GM19397 (cell line): ENCODE data around the gene CLDN34.

Experiments used
- ATAC-seq: cut with Tn5 transposase; IDR thresholded peaks from one replicate; pipeline ENCODE4 v1.9.1; 2021; ENCODE audit warnings: mild to moderate bottlenecking, moderate library complexity; ENCODE audit not compliant: unreplicated experiment

CLDN34 gene

GRCh38 chrX:9966775-9967408 is at the start of gene CLDN34:
TSS of gene CLDN34 (plus strand) at chrX:9967358. CDS start at chrX:9967358, 0 bp downstream.
- no peak for ATAC-seq

- ATAC-seq, result no peak
Observed at GRCh38 chrX:9917861-9918260, 49.3 kb upstream of the CLDN34 start.

- ATAC-seq, result no peak
Observed at GRCh38 chrX:9919632-9920172, 47.5 kb upstream of the CLDN34 start.

GRCh38 chrX:9921407-9921806 is 45.8 kb upstream of the CLDN34 start:
- no peak for ATAC-seq

GRCh38 chrX:9923357-9923756 is 43.8 kb upstream of the CLDN34 start:
- ATAC-seq, result no peak

- no peak for ATAC-seq
Observed at GRCh38 chrX:9926002-9926401, 41.2 kb upstream of the CLDN34 start.

GRCh38 chrX:9927698-9928482 is 39.3 kb upstream of the CLDN34 start:
- no peak for ATAC-seq

GRCh38 chrX:9935436-9935835 is 31.7 kb upstream of the CLDN34 start:
- ATAC-seq, result no peak

- no peak for ATAC-seq
Observed at GRCh38 chrX:9937761-9938160, 29.4 kb upstream of the CLDN34 start.

- no peak for ATAC-seq
Observed at GRCh38 chrX:9938516-9938915, 28.6 kb upstream of the CLDN34 start.

- no peak for ATAC-seq
Observed at GRCh38 chrX:9940421-9940820, 26.7 kb upstream of the CLDN34 start.

- peak; percentile 89 for ATAC-seq
Observed at GRCh38 chrX:9942086-9942485, 25.1 kb upstream of the CLDN34 start.

GRCh38 chrX:9943420-9943819 is 23.7 kb upstream of the CLDN34 start:
- ATAC-seq, result no peak

GRCh38 chrX:9947131-9947794 is 19.9 kb upstream of the CLDN34 start:
- no peak for ATAC-seq

GRCh38 chrX:9948406-9948805 is 18.8 kb upstream of the CLDN34 start:
- no peak for ATAC-seq

GRCh38 chrX:9952300-9952699 is 14.9 kb upstream of the CLDN34 start:
- ATAC-seq, result no peak

- no peak for ATAC-seq
Observed at GRCh38 chrX:9953396-9953795, 13.8 kb upstream of the CLDN34 start.

- no peak for ATAC-seq
Observed at GRCh38 chrX:9955506-9955905, 11.7 kb upstream of the CLDN34 start.

- no peak for ATAC-seq
Observed at GRCh38 chrX:9957743-9958142, 9.4 kb upstream of the CLDN34 start.

- ATAC-seq, result no peak
Observed at GRCh38 chrX:9958183-9958582, 9.0 kb upstream of the CLDN34 start.

- ATAC-seq, result no peak
Observed at GRCh38 chrX:9961750-9962149, 5.4 kb upstream of the CLDN34 start.

- ATAC-seq, result no peak
Observed at GRCh38 chrX:9977635-9978034, 10.5 kb downstream of the CLDN34 start.
